Measurements from ENCODE around the gene ACIN1. TPM values are rescaled to one million over a fixed set of nuclear protein-coding genes. Genes with fewer than 3 reads are reported as not detected.

The ACIN1 gene
- total RNA-seq, 4 donors from 2014 or later: 78.7 to 217 (median 103) TPM

- Histone ChIP-seq H3K4me1 (peaks cover 15% of the 10 kb centered on the region), H3K27ac (no peak overlapping the region), H3K27me3 (no peaks in the 10 kb centered on the region), H3K9me3 (no peaks in the 10 kb centered on the region), H3K36me3 (no peaks in the 10 kb centered on the region), H3K4me3 (no peak overlapping the region)
- 47% methylated on average over 7 of the region's 14 CpGs for WGBS
- TF ChIP-seq POLR2A (IDR thresholded peaks at IDR 0.05) (no peak), POLR2AphosphoS5 (IDR thresholded peaks at IDR 0.05) (no peak), EP300 (IDR thresholded peaks at IDR 0.05) (no peak)
- TF ChIP-seq, protein P1, sequence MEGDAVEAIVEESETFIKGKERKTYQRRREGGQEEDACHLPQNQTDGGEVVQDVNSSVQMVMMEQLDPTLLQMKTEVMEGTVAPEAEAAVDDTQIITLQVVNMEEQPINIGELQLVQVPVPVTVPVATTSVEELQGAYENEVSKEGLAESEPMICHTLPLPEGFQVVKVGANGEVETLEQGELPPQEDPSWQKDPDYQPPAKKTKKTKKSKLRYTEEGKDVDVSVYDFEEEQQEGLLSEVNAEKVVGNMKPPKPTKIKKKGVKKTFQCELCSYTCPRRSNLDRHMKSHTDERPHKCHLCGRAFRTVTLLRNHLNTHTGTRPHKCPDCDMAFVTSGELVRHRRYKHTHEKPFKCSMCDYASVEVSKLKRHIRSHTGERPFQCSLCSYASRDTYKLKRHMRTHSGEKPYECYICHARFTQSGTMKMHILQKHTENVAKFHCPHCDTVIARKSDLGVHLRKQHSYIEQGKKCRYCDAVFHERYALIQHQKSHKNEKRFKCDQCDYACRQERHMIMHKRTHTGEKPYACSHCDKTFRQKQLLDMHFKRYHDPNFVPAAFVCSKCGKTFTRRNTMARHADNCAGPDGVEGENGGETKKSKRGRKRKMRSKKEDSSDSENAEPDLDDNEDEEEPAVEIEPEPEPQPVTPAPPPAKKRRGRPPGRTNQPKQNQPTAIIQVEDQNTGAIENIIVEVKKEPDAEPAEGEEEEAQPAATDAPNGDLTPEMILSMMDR (IDR thresholded peaks at IDR 0.05): peak in 1 of 2 donors; percentile 38
- no peak for DNase-seq (ENCODE audit: low spot score in 2 of 2)
Observed at GRCh38 chr14:23052182-23052623, 42.7 kb downstream of the ACIN1 start.

- H3K4me1 ChIP-seq: peaks cover 7% of the 10 kb centered on the region
Observed at GRCh38 chr14:23051141-23052057, 43.5 kb downstream of the ACIN1 start.

GRCh38 chr14:23049011-23049410 lies 45.9 kb downstream of the ACIN1 start:
- Histone ChIP-seq H3K36me3 (no peaks in the 10 kb centered on the region), H3K4me1 (no peaks in the 10 kb centered on the region), H3K27me3 (no peaks in the 10 kb centered on the region), H3K4me3 (no peak overlapping the region), H3K9me3 (no peaks in the 10 kb centered on the region), H3K27ac (no peak overlapping the region)
- TF ChIP-seq EP300 (IDR thresholded peaks at IDR 0.05) (no peak), POLR2A (IDR thresholded peaks at IDR 0.05) (no peak), POLR2AphosphoS5 (IDR thresholded peaks at IDR 0.05) (no peak)
- TF ChIP-seq, protein P1 (IDR thresholded peaks at IDR 0.05): no peak
- no peak for DNase-seq (ENCODE audit: low spot score in 2 of 2)
- WGBS: 85% methylated on average over 8 of the region's 9 CpGs

More at GRCh38 chr14:23051141-23052057, 43.5 kb downstream of the ACIN1 start:
- H3K36me3 ChIP-seq: no peaks in the 10 kb centered on the region
- no peak overlapping the region for H3K4me3 ChIP-seq
- DNase-seq (ENCODE audit: low spot score in 2 of 2): no peak
- no peaks in the 10 kb centered on the region for H3K27me3 ChIP-seq
- whole genome bisulfite sequencing: 81% methylated on average over 5 of the region's 5 CpGs
- H3K9me3 ChIP-seq: no peaks in the 10 kb centered on the region
- TF ChIP-seq POLR2A (IDR thresholded peaks at IDR 0.05) (no peak), EP300 (IDR thresholded peaks at IDR 0.05) (no peak), POLR2AphosphoS5 (IDR thresholded peaks at IDR 0.05) (no peak)
- TF ChIP-seq, protein P1 (IDR thresholded peaks at IDR 0.05): no peak
- H3K27ac ChIP-seq: no peak overlapping the region

- no peaks in the 10 kb centered on the region for H3K9me3 ChIP-seq
Observed at GRCh38 chr14:23047751-23048693, 46.9 kb downstream of the ACIN1 start.

More at GRCh38 chr14:23047751-23048693, 46.9 kb downstream of the ACIN1 start:
- Histone ChIP-seq H3K4me1 (no peaks in the 10 kb centered on the region), H3K27me3 (no peaks in the 10 kb centered on the region), H3K27ac (no peak overlapping the region), H3K36me3 (no peaks in the 10 kb centered on the region), H3K4me3 (no peak overlapping the region)
- no peak for TF ChIP-seq POLR2A (IDR thresholded peaks at IDR 0.05)
- no peak for TF ChIP-seq POLR2AphosphoS5 (IDR thresholded peaks at IDR 0.05)
- TF ChIP-seq, protein P1 (IDR thresholded peaks at IDR 0.05): no peak
- TF ChIP-seq EP300 (IDR thresholded peaks at IDR 0.05): no peak
- WGBS: 81% methylated on average over 24 of the region's 85 CpGs
- no peak for DNase-seq (ENCODE audit: low spot score in 2 of 2)
